GM18499 (cell line): Measurements from ENCODE around the gene MSTN.
"Not testable (repeated sequence)": the region's sequence is repeated elsewhere in the genome, so short reads cannot be mapped to it uniquely, and the experiment has no call there.

Experiments used
- ATAC-seq: cut with Tn5 transposase; IDR thresholded peaks from one replicate; pipeline ENCODE4 v1.9.1; 2021; ENCODE audit warnings: moderate number of reproducible peaks; ENCODE audit not compliant: insufficient read depth, unreplicated experiment

MSTN gene

DNA sequence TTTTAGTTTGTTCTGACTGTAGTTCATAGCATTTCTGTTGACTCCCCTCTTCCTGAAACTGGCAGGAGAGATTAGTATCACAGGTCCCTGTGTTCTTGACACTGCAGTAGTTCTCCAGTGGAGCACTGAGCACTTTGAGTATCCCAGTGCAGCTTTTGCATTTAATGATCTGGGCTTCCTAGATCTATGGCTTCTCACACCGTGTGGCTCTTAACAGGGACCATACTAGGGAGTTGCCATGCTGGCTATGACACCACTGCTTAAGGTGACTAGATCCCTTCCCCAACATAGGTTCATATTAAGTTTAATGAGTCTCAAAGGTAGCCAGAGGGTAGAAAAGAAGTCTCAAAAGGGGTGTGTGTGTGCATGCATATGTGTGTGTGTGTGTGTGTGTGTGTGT is 6.2 kb upstream of the MSTN start:
- ATAC-seq, result no peak

DNA sequence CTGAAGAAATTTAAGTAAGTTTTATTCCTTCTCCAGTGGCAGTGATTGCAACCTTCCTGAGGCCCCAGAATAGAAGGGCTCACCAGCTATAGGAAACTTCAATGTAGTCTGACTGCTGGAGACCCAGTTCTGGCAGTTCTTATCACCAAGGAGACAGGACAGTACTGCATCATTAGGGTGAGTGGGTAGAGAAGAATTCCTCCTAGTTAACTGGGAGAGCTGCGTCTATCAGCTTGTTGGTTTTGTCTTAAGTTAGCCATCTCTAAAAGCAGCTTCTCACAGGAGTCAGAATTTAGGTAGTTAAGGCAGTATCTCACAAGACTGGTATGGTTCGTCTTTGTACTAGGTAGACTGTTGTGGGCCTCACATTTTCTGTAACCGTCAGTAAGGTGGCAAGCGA is 3.3 kb upstream of the MSTN start:
- ATAC-seq, result no peak

DNA sequence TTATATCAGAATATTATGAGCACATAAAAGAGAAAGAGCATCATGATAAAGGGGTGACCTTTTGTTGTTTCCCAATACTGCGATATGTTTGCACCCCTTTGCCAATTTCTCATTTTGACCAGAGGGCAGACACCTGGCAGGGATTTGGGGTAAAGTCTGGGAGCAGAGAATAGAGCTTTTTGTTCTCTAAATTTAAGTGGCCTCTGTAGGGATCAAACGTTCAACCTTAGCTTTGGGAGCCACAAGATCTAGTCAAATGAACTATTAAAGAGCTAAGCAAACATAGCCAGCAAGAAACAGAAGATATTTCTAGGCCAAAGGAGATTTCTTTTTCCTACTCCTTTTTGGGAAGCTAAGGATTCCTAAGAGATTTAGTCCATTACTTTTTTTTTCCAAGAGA is 1.1 kb upstream of the MSTN start:
- ATAC-seq, result no peak

DNA sequence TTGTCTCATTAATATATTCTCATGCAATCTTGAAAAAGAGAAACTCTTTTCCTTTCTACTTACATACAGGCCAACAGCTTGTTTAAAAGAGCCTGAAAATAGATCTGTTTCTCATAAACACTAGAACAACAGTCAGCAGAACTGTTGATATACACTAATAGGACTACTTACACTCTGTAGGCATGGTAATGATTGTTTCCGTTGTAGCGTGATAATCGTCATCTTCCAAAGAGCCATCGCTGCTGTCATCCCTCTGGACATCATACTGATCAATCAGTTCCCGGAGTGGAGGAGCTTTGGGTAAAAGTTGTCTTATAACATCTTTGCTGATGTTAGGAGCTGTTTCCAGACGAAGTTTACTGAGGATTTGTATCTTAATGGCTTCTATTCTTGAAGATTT is 476 bp downstream of the MSTN start:
- ATAC-seq, result no peak

DNA sequence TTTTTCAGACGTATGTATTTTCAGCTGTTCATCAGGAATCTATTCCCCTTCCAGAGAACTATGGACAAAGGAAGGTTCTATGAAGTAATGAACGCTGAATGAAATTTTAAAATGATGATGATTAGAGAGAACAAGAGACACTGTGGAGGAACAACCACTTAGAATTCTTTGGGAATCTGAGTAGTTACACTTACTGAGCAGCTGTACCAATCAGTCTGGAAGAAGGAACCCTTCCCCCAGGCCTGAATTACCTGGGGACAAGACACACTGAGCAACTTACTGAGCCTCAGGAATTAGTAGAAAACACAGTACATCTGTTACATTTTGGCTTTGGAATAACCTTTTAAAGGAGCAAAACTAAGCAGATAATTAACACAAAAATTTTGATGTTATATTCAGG is 1.9 kb downstream of the MSTN start:
- no peak for ATAC-seq

DNA sequence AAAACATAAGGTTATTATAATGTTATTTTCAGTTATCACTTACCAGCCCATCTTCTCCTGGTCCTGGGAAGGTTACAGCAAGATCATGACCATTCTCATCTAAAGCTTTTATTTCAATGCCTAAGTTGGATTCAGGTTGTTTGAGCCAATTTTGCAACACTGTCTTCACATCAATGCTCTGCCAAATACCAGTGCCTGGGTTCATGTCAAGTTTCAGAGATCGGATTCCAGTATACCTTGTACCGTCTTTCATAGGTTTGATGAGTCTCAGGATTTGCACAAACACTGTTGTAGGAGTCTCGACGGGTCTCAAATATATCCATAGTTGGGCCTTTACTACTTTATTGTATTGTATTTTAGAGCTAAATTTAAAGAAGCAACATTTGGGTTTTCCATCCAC is 2.5 kb downstream of the MSTN start:
- ATAC-seq, result no peak

DNA sequence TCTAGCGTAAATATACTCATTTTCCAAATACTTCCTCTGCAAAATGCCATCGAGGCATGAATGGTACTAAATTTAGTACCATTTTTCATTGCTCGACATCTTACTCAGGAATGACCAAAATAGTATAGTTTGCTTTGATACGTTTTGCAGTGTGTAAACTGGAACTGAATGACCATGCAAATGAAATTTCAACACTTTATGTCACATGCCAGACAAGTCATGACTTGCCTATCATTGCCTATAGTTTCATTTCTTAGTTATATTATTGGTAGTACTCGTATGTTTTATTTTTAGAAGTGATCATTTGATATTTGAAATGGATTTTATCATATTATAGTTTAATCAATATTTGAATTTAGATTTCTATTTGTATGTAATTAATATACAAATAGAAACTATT is 9.1 kb downstream of the MSTN start:
- ATAC-seq, result no peak

DNA sequence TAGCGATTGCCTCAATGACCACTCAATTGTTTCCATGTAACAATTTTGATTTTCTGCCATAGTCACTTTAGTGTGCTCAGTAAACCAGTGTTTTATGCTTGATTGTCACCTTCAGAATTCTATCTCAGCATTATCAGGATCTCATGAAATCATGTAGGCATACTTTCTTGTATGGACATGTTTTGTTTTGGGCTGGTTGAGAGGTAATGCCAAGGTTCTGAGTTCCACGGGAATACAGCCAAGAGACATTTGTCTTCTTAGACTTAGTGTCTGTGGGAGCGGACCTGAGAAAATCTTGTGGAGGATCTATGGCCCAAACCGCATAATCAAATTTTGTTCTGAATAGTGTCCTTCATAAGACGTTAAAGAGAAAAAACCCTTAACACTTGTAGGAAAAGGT is 10.2 kb downstream of the MSTN start:
- ATAC-seq, result no peak

DNA sequence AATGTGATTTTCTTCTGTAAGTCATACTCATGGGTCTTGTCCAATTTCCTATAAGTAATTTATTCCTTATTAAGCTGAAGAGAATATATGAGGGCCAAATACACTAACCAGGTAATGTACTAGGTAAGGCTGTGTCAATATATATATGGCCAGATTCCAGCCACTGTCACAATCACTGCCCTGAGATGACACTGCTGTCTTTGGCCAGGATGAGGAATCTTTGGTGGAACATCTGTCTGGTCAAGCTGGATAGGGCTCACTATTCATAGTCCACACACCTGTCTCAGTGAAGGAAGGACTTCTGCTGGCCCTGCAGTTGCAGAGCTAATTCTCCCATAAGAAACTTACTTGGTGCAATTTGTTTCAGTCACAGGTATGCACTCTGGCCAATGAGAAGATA is 11.3 kb downstream of the MSTN start:
- ATAC-seq, result no peak

DNA sequence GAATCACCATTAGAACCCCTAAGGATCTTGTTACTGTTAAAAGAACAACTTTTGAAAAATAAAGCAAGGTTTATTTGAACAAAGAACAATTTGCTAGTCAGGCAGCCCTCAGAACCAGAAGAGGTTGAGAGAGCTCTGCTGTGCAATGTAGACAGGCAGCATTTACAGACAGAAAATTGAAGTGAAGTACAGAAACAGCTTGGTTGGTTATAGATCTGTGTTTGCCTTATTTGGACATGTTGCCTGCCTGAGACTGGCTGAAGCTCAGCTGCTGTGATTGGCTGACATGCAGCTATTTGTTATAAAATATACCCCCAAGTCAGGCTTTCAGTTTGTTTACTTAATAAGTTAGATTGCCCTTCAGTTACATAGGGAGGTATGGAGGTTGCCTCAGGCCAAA is 12.5 kb downstream of the MSTN start:
- no peak for ATAC-seq

DNA sequence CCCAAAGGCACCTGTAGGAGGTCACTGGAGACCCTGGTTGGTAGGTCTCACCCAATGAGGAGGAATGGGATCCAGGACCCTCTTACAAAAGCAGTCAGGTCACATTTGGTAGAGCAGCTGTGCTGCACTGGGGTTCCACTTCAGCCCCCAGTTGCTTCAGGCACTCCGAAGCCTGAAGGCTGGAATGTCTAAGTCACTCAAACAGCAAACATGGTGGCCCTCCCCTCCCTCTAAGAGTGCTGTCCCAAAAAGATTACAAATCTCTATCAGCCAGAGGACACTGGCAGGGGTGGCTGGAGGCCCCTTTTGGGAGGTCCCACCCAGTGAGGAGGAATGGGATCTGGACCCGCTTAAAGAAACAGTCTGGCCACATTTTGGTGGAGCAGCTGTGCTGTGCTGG is 17.7 kb downstream of the MSTN start:
- ATAC-seq, result no peak

DNA sequence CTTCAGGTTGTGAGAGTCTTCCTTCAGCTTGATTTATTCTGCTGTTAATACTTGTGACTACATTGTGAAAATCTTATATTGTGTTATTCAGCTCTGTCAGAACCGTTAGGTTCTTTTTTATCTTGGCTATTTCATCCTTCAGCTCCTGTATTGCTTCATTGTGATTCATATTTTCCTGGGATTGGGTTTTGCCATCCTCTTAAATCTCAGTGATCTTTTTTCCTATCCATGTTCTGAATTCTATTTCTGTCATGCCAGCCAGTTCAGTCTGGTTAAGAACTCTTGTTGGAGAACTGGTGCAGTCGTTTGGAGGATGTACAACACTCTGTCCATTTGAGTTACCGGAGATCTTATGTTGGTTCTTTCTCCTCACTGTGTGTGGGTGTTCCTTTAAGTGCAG is 19.1 kb downstream of the MSTN start:
- ATAC-seq, result no peak

DNA sequence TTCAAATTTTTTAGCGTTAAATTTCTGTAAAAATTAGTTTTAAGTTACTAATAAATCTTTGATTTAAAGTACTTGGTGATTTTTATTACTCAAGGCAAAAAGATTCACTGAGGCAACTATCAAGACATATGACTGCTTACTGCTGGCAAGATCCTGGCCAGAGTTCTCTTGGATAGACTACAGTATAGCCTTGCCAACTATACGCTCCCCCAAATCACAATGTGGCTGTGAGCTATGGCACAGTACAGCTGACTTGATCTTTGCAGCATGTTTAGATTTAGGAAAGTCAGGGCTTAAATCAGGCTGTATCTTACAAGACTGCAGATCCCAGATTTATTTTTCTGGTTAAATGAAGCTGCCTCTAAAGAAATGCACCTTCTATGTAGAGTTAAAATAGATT is 26.5 kb downstream of the MSTN start:
- no peak for ATAC-seq

DNA sequence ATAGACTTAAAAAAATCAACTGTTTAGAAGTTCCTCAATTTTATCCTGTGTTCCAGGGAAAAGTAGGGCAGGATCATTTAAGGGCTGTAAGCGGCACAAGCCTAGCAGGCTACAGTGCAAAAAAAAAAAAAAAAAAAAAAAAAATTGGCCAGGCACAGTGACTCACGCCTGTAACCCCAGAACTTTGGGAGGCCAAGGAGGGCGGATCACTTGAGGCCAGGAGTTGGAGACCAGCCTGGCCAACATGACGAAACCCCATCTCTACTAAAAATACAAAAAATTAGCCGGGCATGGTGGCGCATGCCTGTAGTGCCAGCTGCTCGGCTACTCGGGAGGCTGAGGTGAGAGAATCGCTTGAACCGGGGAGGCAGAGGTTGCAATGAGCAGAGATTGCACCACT is 28.1 kb downstream of the MSTN start:
- ATAC-seq, result not testable (repeated sequence)

DNA sequence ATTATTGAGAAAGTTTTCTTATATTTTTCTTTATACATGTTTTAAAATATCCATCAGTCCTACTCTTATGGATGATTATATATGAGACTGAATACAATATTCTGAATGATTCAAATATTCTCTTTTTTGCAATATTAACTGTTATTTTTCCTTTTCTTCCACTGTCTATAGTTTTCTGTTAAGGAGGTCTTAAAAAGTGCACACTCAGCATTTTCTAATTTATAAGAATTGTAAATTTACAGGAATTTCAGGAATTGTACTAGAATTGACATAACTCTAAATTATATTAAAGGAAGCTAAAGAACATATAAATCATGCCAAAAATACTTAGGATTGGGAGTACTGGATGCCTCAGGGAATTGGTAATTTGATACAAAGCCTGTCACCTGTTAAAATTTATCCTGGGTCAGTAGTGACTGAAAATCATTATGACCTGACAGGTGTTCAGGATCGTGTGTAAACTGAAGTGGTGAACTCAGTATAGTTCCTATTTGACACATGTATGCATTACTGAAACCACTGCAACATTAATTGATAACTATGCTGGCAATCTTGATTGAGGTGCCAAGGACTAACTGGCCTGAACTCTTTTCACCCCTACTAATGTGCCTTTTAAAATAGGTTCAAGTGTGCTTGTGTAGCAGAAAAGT is 30.4 kb downstream of the MSTN start:
- no peak for ATAC-seq

DNA sequence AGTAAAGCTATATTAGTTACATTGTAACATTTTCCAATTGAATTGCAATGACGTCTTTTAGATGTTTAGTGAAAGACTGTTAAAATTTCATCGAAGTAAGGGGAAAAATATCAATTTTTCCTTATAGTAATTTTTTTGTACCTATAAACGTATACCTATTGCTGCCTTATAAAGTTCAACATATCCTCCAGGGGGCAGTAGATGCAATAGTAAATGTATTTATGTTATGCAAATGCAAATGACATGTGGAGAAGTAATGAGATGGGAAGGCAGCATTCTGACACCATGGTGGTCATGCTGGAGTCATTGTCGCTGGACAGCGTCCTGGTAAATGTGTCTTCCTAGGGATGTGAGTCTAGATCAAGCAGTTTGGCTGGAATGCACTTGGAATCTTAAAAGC is 38.7 kb downstream of the MSTN start:
- ATAC-seq, result no peak

DNA sequence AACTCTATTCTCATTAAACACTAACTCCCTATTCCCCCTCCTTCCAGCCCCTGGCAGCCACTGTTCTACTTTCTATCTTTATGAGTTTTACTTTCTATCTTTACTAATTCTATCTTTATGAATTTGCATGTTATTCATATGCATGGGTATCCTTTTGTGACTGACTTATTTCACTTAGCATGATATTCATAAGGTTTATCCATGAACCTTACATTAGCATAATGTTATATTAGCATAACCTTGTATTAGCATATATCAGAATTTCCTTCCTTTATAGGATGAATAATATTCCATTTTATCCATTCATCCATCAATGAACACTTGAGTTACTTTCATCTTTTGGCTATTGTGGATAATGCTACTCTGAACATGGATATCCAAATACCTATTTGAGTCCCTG is 41.8 kb downstream of the MSTN start:
- ATAC-seq, result no peak

DNA sequence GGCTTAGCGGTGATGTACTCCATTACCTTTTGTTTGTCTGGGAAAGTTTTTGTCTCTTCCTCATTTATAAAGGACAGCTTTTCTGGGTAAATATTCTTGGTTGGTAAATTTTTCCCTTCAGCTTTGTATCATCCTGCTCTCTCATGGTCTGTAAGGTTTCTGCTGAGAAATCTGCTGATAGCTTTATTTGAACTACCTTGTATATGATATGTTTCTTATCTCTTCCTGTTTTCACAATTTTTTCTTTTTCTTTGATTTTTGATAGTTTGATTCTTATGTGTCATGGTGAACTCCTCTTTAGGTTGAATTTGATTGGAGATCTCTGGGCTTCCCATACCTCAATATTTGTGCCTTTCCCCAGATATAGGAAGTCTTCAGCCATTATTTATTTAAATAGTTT is 44.7 kb downstream of the MSTN start:
- ATAC-seq, result no peak

DNA sequence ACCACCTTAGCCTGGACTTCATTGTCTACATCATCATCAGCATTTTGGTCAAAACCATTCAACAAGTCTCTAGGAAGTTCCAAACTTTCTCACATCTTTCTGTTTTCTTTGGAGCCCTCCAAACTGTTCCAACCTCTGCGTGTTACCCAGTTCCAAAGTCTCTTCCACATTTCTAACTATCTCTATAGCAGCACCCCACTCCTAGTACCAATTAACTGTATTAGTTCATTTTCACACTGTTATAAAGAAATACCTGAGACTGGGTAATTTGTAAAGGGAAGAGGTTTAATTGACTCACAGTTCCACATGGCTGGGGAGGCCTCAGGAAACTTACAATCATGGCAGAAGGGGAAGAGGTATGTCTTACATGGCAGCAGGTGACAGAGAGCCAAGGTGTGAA is 46.6 kb downstream of the MSTN start:
- not testable (repeated sequence) for ATAC-seq
